Activated T-cell treated with anti-CD3 and anti-CD28 coated beads, Interleukin-2, amount 50 U/mL, for 24 hours (primary cell): ENCODE results near the gene PIBF1.
"Not testable (repeated sequence)": the region's sequence is repeated elsewhere in the genome, so short reads cannot be mapped to it uniquely, and the experiment has no call there.

ENCODE experiments used
- DNase-seq: peaks from one replicate; pipeline ENCODE4 v3.0.0-alpha.2; 2020
- H3K27ac Mint-ChIP-seq: 2 replicates; pipeline ENCODE4 v1.8.0; 2020; ENCODE audit warnings: mild to moderate bottlenecking, mixed read lengths
- H3K27me3 Mint-ChIP-seq: 2 replicates; pipeline ENCODE4 v1.8.0; 2020; ENCODE audit warnings: mixed read lengths
- H3K36me3 Mint-ChIP-seq: 2 replicates; pipeline ENCODE4 v1.8.0; 2020; ENCODE audit warnings: low read depth, mixed read lengths
- H3K4me1 Mint-ChIP-seq: 2 replicates; pipeline ENCODE4 v1.8.0; 2020; ENCODE audit warnings: low read depth, mixed read lengths
- H3K4me3 Mint-ChIP-seq: 2 replicates; pipeline ENCODE4 v1.8.0; 2020; ENCODE audit warnings: mild to moderate bottlenecking, moderate library complexity, mixed read lengths
- H3K9me3 Mint-ChIP-seq: 2 replicates; pipeline ENCODE4 v1.8.0; 2020; ENCODE audit warnings: mixed read lengths

The PIBF1 gene

DNA sequence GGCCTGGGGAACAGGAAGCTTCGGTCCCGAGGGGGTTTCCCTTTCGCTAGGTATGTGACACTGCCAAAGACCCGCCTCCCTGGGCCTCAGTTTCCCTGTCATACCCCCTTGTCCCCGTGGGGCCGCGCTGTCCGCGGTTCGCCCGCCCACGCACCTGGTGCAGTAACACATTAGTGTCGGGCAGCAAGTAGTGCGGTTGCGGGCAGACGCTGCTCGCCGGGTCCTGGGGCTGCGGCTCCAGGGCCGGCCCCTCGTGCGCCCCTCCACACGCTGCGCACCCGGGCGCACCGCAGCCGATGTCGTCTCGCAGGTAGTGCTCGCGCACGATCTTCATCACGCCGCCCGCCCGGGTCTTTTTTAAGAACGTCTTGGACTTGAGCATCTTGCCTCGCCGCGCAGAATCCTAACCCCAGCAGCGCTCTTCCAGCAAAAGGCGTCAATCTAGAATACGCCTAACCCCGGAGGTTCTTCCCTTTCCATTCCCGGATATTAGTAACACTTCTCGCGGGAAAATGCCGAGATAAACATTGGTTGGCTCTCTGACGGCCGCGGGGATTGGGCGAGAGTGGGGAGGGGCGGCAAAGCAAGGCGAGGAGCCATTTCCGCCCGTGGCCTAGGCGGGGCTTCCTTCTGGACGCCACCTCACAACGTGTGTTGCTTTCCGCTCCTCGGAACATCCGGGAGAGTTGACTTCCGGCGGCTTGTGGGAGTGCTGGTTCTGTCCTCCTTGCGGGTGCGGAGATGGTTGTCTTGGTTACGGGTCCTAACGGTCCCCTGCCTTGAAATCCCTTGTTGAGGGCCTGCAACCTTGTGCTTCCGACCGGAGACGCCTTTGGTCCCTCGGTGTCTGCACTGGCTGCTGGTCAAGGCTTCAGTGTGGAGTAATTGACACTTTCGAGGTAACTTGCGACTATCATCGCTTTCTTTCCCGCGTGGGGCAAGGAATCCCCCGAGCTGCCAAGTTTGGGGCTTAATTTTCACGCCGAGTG lies at the start of gene PIBF1, which contains the start of gene DIS3:
Gene PIBF1 (plus strand): TSS at position 683 of the 989 bp plus-strand sequence. CDS start 1,337 bp downstream, outside the sequence.
Gene DIS3 (minus strand): TSS at position 450 of the 989 bp plus-strand sequence. CDS start 68 bp downstream, at position 382.
- H3K4me3 Mint-ChIP-seq, result peak within 1 kb of the TSS; percentile 96
- peaks cover 82% of the 10 kb centered on the region for H3K36me3 Mint-ChIP-seq
- peaks cover 60% of the 10 kb centered on the region for H3K4me1 Mint-ChIP-seq
- peak within 1 kb of the TSS; percentile 100 for H3K27ac Mint-ChIP-seq
- no peaks in the 10 kb centered on the region for H3K9me3 Mint-ChIP-seq
- H3K27me3 Mint-ChIP-seq, result no peaks in the 10 kb centered on the region
- peak; percentile 96 for DNase-seq

GRCh38 chr13:72737033-72737432 lies 44.9 kb upstream of the PIBF1 start:
- Mint-ChIP-seq H3K9me3 (no peaks in the 10 kb centered on the region), H3K36me3 (peaks cover 84% of the 10 kb centered on the region), H3K27me3 (no peaks in the 10 kb centered on the region), H3K4me3 (no peak overlapping the region), H3K27ac (no peak overlapping the region), H3K4me1 (peaks cover 12% of the 10 kb centered on the region)
- no peak for DNase-seq

- Mint-ChIP-seq H3K4me3 (no peak overlapping the region), H3K27me3 (no peaks in the 10 kb centered on the region), H3K4me1 (peaks cover 11% of the 10 kb centered on the region), H3K9me3 (no peaks in the 10 kb centered on the region), H3K27ac (no peak overlapping the region), H3K36me3 (peaks cover 87% of the 10 kb centered on the region)
- DNase-seq, result no peak
Measured at GRCh38 chr13:72740015-72740414, 41.9 kb upstream of the PIBF1 start.

- Mint-ChIP-seq H3K4me3 (no peak overlapping the region), H3K9me3 (no peaks in the 10 kb centered on the region), H3K27ac (peak overlapping the region; percentile 75), H3K27me3 (no peaks in the 10 kb centered on the region), H3K36me3 (peaks cover 88% of the 10 kb centered on the region), H3K4me1 (peaks cover 35% of the 10 kb centered on the region)
- no peak for DNase-seq
Measured at GRCh38 chr13:72745260-72745659, 36.7 kb upstream of the PIBF1 start.

DNA sequence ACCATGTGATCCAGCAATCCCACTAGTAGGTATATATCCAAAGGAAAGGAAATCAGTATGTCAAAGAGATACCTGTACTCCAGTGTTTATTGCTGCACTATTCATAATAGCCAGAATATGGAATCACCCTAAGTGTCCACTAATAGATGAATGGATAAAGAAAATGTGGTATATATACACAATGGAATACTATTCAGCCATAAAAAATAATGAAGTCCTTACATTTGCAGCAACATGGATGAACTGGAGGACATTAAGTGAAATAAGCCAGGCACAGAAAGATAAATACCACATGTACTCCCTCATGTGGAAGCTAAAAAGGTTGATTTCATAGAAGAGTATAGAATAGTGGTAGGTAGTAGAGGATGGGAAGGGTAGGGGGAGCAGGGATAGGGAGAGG lies 30.7 kb upstream of the PIBF1 start:
- Mint-ChIP-seq H3K36me3 (peaks cover 94% of the 10 kb centered on the region), H3K4me1 (peaks cover 27% of the 10 kb centered on the region), H3K4me3 (no peak overlapping the region), H3K27ac (no peak overlapping the region), H3K27me3 (no peaks in the 10 kb centered on the region), H3K9me3 (no peaks in the 10 kb centered on the region)
- DNase-seq, result no peak

DNA sequence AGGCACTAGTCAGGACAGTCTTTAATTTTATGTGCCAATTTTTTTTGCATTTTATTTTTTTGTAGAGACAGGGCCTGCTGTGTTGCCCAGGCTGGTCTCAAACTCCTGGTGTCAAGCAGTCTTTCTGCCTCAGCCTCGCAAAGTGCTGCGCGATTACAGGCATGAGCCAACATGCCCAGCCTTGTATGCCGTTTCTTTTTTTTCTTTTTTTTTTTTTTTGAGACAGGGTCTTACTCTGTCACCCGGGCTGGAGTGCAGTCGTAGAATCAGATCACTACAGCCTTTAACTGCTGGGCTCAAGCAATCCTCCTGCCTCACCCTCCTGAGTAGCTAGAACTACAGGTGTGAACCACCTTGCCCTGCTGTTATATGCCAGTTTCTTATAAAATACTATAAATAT lies 27.8 kb upstream of the PIBF1 start:
- Mint-ChIP-seq H3K4me1 (peaks cover 15% of the 10 kb centered on the region), H3K4me3 (no peak overlapping the region), H3K27me3 (no peaks in the 10 kb centered on the region), H3K36me3 (peaks cover 95% of the 10 kb centered on the region), H3K27ac (no peak overlapping the region), H3K9me3 (no peaks in the 10 kb centered on the region)
- DNase-seq, result no peak

DNA sequence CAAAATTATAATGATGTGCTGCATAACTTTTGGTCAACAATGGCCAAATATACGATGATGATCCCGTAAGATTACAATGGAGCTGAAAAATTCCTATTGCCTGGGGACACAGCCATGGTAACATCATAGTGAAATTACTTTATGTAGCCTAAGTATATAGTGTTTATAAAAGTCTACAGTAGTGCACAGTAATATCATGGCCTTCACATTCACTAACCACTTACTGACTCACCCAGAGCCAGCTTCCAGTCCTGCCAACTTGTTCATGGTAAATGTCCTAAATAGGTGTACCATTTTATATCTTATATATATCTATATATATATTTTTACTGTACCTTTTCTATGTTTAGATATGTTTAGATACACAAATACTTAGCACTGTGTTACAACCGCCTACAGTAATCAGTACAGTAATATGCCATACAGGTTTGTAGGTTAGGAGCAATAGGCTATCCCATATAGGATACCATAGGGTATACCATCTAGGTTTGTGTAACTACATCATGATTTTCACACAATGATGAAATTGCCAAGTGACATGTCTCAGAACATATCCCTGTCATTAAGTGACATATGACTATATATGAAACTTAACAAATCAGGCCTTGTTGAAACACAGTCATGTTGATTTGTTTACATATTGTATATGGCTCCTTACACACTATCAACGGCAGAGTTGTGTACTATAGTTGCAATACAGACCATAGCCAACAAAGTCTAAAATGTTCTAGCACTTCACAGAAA lies 24.0 kb upstream of the PIBF1 start:
- H3K4me3 Mint-ChIP-seq, result no peak overlapping the region
- peaks cover 7% of the 10 kb centered on the region for H3K4me1 Mint-ChIP-seq
- peaks cover 95% of the 10 kb centered on the region for H3K36me3 Mint-ChIP-seq
- no peaks in the 10 kb centered on the region for H3K9me3 Mint-ChIP-seq
- no peaks in the 10 kb centered on the region for H3K27me3 Mint-ChIP-seq
- no peak for DNase-seq
- no peak overlapping the region for H3K27ac Mint-ChIP-seq

GRCh38 chr13:72760189-72760588 lies 21.7 kb upstream of the PIBF1 start:
- H3K36me3 Mint-ChIP-seq, result peaks cover 95% of the 10 kb centered on the region
- peaks cover 8% of the 10 kb centered on the region for H3K4me1 Mint-ChIP-seq
- no peaks in the 10 kb centered on the region for H3K27me3 Mint-ChIP-seq
- no peak overlapping the region for H3K4me3 Mint-ChIP-seq
- no peaks in the 10 kb centered on the region for H3K9me3 Mint-ChIP-seq
- no peak for DNase-seq
- peak overlapping the region; percentile 37 for H3K27ac Mint-ChIP-seq

DNA sequence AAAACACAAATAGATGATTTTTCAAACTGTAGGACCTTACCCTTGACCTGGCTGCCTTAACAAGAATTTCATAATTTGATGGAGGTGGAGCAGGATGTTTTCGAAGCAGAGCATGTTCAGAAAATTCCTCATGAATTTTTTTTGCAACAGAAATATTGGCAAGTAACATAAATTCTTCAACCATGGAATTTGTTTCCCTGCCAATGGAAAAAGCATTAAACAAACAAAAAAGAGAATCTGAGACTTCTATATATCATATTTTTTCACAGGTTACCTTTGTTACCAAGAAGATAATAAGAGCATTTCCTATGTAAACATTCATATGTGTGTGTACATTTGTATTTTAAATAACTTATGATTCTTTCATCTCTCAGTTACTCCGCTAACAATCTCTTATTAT lies 18.5 kb upstream of the PIBF1 start:
- H3K36me3 Mint-ChIP-seq, result peaks cover 97% of the 10 kb centered on the region
- H3K4me3 Mint-ChIP-seq, result no peak overlapping the region
- H3K27ac Mint-ChIP-seq, result no peak overlapping the region
- no peaks in the 10 kb centered on the region for H3K9me3 Mint-ChIP-seq
- no peak for DNase-seq
- peaks cover 5% of the 10 kb centered on the region for H3K4me1 Mint-ChIP-seq
- H3K27me3 Mint-ChIP-seq, result no peaks in the 10 kb centered on the region

DNA sequence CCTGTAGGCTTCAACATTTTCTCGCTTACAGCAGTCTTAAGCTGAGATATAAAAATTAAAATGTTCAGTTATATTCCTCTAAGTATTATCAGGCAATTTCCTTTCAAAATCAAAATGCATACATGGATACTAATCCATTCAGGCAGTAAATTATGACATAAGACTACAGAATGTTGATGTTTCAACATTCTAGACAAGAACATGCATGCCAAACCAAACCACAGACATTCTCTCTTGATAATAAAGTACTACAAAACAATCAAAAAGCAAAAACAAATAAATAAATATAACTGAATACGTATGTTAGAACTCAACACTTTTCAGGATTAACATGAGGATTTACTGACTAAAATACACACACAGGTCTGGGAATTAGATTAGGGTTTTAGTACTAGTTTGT lies 7.9 kb upstream of the PIBF1 start:
- Mint-ChIP-seq H3K27me3 (no peaks in the 10 kb centered on the region), H3K9me3 (no peaks in the 10 kb centered on the region), H3K4me1 (peaks cover 28% of the 10 kb centered on the region), H3K36me3 (peaks cover 86% of the 10 kb centered on the region), H3K27ac (no peak overlapping the region), H3K4me3 (no peak overlapping the region)
- no peak for DNase-seq

GRCh38 chr13:72782717-72783116 lies 784 bp downstream of the PIBF1 start:
- Mint-ChIP-seq H3K27ac (peak overlapping the region; percentile 100), H3K9me3 (no peaks in the 10 kb centered on the region), H3K4me1 (peaks cover 51% of the 10 kb centered on the region), H3K4me3 (peak overlapping the region; percentile 96), H3K36me3 (peaks cover 79% of the 10 kb centered on the region), H3K27me3 (no peaks in the 10 kb centered on the region)
- no peak for DNase-seq

GRCh38 chr13:72784679-72785078 lies 2.7 kb downstream of the PIBF1 start:
- DNase-seq, H3K4me3 Mint-ChIP-seq, H3K9me3 Mint-ChIP-seq, H3K27me3 Mint-ChIP-seq: not testable (repeated sequence)
- H3K4me1 Mint-ChIP-seq, result peaks cover 44% of the 10 kb centered on the region
- H3K36me3 Mint-ChIP-seq, result peaks cover 82% of the 10 kb centered on the region
- peak overlapping the region; percentile 52 for H3K27ac Mint-ChIP-seq

DNA sequence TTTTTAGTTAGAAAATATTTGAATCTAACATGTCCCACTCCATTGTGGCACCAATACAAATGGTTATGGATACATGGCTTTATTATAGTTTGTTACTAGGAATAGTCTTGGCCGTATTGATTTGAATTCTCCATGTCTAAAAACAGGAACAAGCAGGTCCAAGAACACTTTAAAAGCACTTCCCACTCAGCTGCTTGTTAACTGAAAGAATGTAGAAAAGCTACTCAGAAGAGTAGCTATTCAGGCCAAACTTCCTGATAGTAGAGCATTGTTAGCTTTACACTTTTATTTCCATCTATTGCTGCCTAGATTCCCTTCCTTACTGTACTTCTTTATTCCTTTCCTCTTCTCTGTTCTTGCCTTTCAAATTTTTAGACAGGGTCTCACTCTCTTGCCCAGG lies 6.9 kb downstream of the PIBF1 start:
- no peaks in the 10 kb centered on the region for H3K27me3 Mint-ChIP-seq
- no peak overlapping the region for H3K4me3 Mint-ChIP-seq
- no peak for DNase-seq
- H3K9me3 Mint-ChIP-seq, result peaks cover 1% of the 10 kb centered on the region
- peaks cover 36% of the 10 kb centered on the region for H3K4me1 Mint-ChIP-seq
- H3K36me3 Mint-ChIP-seq, result peaks cover 83% of the 10 kb centered on the region
- no peak overlapping the region for H3K27ac Mint-ChIP-seq

- Mint-ChIP-seq H3K27me3 (no peaks in the 10 kb centered on the region), H3K4me1 (peaks cover 26% of the 10 kb centered on the region), H3K9me3 (peaks cover 5% of the 10 kb centered on the region), H3K36me3 (peaks cover 92% of the 10 kb centered on the region), H3K27ac (no peak overlapping the region), H3K4me3 (no peak overlapping the region)
- no peak for DNase-seq
Measured at GRCh38 chr13:72792640-72793039, 10.7 kb downstream of the PIBF1 start.

- peaks cover 4% of the 10 kb centered on the region for H3K9me3 Mint-ChIP-seq
- no peaks in the 10 kb centered on the region for H3K27me3 Mint-ChIP-seq
- H3K27ac Mint-ChIP-seq, result no peak overlapping the region
- H3K4me3 Mint-ChIP-seq, result no peak overlapping the region
- H3K36me3 Mint-ChIP-seq, result peaks cover 89% of the 10 kb centered on the region
- peaks cover 18% of the 10 kb centered on the region for H3K4me1 Mint-ChIP-seq
- DNase-seq, result no peak
Measured at GRCh38 chr13:72798817-72799216, 16.9 kb downstream of the PIBF1 start.
